ENCODE measurements around the gene NCBP3. TPM values are rescaled to one million over a fixed set of nuclear protein-coding genes. Genes with fewer than 3 reads are reported as not detected.
A peak's percentile ranks its signal among the peaks of the same experiment; 100 is the strongest.

NCBP3 gene
- total and polyA plus RNA-seq, 9 of the 15 experiments (the other 6 are each of a cell fraction or from before 2014, with no cell fraction given) = 3.1 to 25.5 (median 20.5) TPM

GRCh38 chr17:3754458-3755334 is 91.3 kb downstream of the NCBP3 start (continued):
- TF ChIP-seq PCBP2 (IDR thresholded peaks at IDR 0.05; ENCODE audit: low read depth, low read length, poor library complexity, severe bottlenecking) = no peak
- TF ChIP-seq NBN (IDR thresholded peaks at IDR 0.05; ENCODE audit: low read depth) = no peak
- TF ChIP-seq NKRF (IDR thresholded peaks at IDR 0.05; ENCODE audit: borderline replicate concordance) = no peak
- peak in 1 of 2 experiments; percentile 55; a peak in 1 of 4 replicates for TF ChIP-seq MAZ (CRISPR knock-in tag; conservative IDR thresholded peaks at IDR 0.05 in 1 of 2, IDR thresholded peaks at IDR 0.05 in 1 of 2)
- TF ChIP-seq SUPT5H (IDR thresholded peaks at IDR 0.05) = peak; percentile 66
- no peak for TF ChIP-seq HDGF (IDR thresholded peaks at IDR 0.05)
- no peak for TF ChIP-seq HDAC1 (IDR thresholded peaks at IDR 0.05)
- TF ChIP-seq SMAD1 (IDR thresholded peaks at IDR 0.05; ENCODE audit: low read depth, low read length, partially characterized antibody) = no peak
- peak; percentile 88 for TF ChIP-seq POLR2G (IDR thresholded peaks at IDR 0.05; ENCODE audit: low read depth, low read length)
- TF ChIP-seq ZNF175 (CRISPR knock-in tag; IDR thresholded peaks at IDR 0.05; ENCODE audit: low read depth) = no peak
- no peak for TF ChIP-seq TGIF2 (CRISPR knock-in tag; IDR thresholded peaks at IDR 0.05)
- peak; percentile 22; the same call in 1 of the 2 replicates for TF ChIP-seq TFAP4 (CRISPR knock-in tag; IDR thresholded peaks at IDR 0.05; ENCODE audit: borderline replicate concordance)
- no peak for TF ChIP-seq MLX (CRISPR knock-in tag; conservative IDR thresholded peaks at IDR 0.05)
- no peak for TF ChIP-seq POLR3G (IDR thresholded peaks at IDR 0.05; ENCODE audit: extremely low read depth, insufficient read length, insufficient replicate concordance)
- TF ChIP-seq TCF7L2 (IDR thresholded peaks at IDR 0.05; ENCODE audit: low read depth, low read length) = no peak
- TF ChIP-seq PHF8 (IDR thresholded peaks at IDR 0.05; ENCODE audit: borderline replicate concordance, low read length) = peak; percentile 74; the same call in 1 of the 2 replicates
- no peak for TF ChIP-seq ZNF311 (CRISPR knock-in tag; IDR thresholded peaks at IDR 0.05)
- TF ChIP-seq SRSF3 (IDR thresholded peaks at IDR 0.05; ENCODE audit: insufficient read depth, low read length) = no peak
- no peak for TF ChIP-seq CCNT2 (IDR thresholded peaks at IDR 0.05; ENCODE audit: borderline replicate concordance, extremely low read depth, insufficient read length, low read depth, low read length)
- no peak for TF ChIP-seq ZNF384 (IDR thresholded peaks at IDR 0.05; ENCODE audit: low read depth, low read length)
- TF ChIP-seq MAFK (IDR thresholded peaks at IDR 0.05; ENCODE audit: low read length) = no peak
- no peak for TF ChIP-seq ZNF146 (CRISPR knock-in tag; IDR thresholded peaks at IDR 0.05; ENCODE audit: unreplicated experiment)
- TF ChIP-seq PHF20 (IDR thresholded peaks at IDR 0.05; ENCODE audit: partially characterized antibody) = peak; percentile 68
- peak; percentile 6 for TF ChIP-seq MEIS2 (IDR thresholded peaks at IDR 0.05; ENCODE audit: partially characterized antibody)
- no peak for TF ChIP-seq KLF13 (tag; IDR thresholded peaks at IDR 0.05; ENCODE audit: borderline replicate concordance, low read depth)
